Kidney glomerular epithelial cell (primary cell): ENCODE data around the gene CC2D1B.

Experiments used
- DNase-seq: peaks from one replicate; lab custom pipeline; 2025; lab: John Stamatoyannopoulos, UW

The CC2D1B gene

DNA sequence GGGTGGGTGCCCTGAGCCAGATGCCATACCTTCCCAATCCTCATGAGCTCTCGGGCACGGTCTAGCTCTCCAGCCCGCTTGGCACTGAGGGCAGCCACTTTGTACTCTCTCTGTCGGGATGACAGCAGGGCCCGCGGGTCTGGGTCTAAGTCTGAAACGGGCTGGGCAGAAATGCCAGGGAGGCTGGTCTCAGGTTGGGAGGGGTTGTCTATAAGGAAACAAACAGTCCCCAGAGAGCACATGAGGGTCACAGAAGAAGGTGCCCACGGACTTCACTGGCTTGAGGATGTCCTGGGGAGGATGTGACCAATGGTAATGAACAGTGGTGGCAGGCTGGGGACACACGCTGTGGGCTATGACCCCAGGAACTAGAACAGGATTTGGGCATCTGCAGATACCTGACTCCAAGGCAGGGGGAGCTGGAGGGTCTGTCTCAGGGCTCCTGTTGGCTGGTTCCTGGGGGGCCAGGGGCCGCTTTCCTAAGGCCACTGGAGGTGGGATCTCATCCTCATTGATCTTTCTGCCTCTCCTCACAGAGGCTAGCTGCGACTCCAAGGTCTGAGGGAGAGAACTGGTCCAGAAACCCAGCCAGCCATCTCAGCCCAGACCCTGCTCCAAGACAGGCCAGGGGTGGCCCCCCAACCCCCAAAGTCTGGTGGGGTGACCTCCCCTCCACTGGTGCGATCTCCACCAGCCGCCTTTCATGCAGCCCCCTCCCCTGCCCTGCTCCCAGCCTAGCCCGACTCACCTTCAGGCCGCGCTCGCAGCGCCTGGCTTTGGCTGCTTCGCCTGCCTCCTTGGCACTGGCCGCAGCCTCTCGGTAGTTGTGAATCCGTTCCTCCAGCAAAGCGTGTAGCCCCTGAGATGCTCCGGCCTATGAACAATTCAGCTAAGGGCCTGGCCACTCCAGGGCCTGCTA, 6.1 kb downstream of the CC2D1B start:
- no peak for DNase-seq

DNA sequence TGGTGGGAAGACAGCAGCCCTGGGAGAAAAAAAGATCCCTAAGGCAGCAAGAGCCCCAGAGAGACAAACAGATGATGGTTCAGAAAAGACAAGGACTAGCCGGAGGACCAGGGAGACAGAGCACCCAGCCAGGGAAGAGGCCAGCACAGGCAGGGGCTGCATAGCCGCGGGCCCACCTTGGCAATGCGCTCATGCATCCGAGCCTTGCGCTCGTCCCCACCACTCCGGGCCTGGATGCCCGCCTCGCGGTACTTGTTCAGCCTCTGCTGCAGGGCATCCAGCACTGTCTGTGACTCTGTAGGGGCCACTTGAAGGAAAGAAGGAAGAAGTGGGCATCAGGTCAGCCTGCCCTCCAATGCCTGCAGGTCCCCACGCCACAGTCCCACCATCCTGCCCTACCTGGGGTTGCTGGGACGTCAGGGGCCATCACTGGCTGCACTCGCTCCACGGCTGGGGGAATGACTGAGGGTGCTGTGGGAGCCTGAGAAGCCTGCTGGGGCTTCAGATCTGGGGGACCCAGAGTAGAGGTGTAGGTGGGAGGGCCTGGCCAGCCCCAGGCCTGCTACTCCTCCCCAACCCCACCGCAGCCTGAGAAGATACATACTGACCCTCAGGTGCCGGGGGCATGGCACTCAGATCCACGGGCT, 7.0 kb downstream of the CC2D1B start:
- DNase-seq, result no peak

DNA sequence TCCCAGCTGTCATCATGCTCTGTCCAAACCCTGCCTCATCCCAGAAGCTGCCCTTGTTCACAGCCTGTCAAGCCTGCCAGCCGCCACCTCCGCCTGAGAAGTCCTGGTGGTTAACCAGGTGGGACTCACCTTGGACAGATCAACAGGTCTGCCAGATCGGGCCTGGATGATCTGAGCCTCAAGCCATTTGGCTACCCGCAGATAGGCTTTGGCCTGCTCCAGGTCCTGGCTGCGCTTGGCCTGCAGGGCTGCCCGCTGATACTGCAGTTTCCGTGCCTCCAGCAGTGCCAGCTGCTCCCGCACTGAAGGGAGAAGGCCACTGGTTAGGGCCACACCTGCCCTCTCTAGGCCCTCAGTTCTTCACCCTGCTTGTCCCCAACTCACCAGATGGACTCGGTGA, 8.6 kb downstream of the CC2D1B start:
- DNase-seq, result no peak

DNA sequence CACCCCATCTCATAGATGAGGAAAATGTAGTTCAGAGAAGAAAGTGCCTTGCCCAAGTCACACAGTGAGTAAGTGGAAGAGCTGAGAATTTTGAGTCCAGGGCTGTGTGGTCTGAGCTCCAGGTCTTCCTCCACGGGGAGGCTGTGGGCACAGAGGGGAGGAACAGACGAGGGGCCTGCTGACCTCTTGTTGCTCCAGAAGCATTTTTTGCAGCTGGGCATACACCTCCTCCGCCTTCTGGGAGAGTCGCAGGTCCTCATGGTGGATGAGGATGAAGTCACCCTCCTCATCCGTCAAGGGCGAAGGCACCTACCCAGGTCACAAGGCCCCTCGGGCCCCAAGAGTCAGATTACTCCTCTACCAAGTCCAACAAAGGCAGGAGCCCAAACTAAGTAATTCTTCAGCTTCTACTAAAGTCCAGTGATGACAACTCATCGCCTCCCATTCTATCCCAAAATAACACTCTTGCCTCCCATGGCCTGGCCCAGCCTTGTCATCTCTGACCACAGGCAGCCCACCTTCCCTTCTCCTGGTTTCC, 9.1 kb downstream of the CC2D1B start:
- no peak for DNase-seq

DNA sequence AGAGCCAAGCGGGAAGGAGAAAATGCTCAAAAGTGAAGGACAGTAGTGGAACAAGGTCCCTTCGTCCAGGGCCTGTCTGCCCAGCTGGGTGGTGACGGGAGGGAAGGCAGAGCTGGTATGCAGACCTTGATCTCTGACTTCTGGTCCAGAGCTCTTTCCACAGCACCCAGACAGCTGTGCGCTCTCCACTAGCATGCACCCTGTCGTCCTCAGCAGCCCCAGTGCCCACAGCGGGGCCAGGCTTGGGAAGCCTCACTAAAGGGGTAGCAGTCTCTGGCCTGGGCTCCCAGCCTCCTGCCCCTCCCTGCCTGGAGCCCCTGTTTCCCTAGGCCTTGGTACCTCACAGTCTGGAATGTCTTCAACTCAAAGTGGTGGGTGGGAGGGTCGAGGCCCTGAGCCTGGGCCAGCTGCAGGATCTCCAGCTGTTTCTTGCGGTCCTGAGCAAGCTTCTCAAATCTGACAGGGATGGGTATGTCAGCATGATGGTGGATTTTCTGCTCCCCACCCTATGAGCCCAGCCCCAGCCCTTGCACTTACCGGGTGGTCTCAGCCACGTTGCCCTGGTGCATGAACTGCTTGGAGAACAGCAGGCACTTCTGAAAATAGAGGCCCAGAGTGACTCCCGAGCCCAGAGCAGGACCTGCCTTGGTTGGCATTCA, 10.0 kb downstream of the CC2D1B start:
- no peak for DNase-seq

DNA sequence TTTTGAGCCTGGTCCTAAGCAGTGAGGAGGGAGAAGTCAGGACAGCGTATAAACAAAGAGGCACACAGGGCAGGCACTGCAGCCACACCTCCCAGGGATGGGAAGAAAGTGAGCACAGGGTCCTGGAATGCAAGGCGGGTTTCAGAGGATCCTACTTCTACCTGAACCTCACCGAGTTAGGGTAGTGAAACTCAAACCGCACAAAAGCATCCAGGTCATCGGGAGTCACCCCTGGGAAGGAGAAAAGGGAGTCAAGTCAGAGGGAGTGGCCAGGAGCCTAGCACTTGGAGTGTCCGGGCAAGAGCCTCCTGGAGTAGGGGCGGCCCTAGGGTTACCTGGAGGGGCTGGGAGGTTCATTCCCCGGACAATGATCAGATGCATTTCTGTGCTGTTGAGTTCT, 10.6 kb downstream of the CC2D1B start:
- DNase-seq, result no peak

DNA sequence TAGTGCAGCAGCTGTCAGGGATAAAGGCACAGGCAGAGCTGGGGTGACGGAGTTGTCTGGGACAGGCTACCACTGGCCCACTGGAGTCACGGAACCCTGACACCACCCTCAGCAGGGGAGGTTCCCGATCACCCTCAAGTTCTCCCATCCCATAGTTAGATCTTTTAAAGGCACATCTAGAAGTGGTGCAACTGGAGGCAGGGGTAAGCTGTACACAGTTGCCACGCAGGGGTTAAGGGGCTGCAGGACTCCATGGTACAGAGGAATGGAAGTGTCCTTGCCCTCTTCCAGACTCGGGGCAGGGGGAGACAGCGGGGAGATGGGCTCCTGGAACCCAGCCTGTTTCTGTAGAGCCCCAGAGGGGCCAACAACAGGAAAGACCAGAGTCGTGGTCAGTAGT, 13.3 kb downstream of the CC2D1B start:
- DNase-seq, result no peak

DNA sequence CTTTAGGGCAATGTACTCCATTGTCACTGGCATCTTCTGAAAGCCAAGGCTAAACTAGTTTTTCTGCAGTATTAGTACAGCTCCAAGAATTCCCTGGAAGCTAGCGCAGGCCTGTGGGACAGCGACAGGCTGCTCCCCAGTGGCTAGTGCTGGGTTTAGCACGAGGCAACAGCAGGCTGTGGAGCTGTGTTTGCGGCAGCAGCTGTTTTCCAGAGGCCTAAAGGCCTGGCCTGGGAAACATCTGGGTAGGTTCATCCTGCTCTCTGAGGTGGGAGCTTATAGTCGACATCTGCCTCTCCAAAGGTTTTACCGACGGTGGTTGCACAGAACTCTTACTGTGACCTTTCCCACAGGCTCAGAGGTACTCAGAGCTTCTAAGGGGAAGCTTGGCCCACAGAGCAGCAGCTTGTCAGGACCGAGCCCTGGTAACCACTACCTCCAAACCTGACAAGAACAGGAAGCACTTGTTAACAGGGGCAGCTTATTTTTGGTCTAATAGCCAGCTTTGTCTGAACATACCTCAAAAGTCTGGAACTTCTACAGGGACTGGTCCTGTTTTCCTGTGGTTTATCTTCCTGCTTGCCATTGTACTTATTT, 17.2 kb downstream of the CC2D1B start:
- no peak for DNase-seq

DNA sequence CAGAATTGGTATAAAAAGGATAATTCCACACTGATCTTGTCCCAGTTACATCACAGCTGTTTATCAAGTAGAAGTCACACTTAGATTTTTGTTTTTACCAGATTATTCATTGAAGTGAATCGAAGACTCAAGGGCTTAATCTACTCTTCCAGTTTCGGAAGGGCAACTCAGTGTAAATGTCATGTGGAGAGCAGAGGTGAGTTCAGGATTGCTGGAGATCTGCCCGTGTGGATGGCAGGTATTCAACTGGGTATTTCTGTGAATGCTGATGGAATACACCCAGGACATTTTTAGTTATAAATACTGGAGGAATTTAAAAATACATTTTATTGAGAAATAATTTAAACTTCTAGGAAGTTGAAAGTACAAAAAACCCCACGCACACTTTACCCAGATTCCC, 19.4 kb downstream of the CC2D1B start:
- no peak for DNase-seq

DNA sequence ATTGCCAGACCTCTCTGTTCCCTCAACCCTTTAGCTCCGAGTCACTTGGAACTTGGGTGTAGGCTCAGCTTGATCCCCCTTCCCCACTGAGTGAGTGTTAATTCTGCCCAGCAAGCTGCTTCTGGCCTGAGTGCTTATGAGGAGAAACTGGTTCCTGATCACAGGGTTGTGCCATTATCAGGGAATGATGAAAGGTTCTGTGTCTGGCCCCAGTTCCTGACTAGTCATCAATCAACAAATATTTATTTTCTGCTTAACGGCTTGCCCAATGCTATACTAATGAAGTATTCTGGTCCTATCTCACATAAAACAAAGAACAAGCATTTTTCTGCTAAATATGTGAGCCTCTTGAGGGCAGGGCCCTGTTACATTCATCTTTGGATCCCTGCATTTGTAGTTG, 20.8 kb downstream of the CC2D1B start:
- no peak for DNase-seq

DNA sequence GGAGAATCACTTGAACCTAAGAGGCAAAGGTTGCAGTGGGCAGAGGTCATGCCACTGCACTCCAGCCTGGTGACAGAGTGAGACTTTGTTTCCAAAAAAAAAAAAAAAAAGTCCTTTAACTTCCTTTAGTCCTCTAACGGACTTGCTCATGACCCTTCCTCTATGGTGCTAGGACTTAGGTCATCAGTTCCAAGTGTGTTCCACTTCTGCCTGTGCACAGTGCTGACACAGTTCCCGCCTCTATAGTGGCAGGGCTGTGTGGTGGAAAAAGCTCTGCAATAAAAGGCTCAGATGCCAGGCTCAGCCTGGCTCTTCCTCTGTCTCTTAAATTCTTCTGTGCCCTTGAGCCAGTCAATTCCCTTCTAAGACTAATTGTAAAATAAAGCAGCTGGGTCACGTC, 22.0 kb downstream of the CC2D1B start:
- DNase-seq, result no peak

DNA sequence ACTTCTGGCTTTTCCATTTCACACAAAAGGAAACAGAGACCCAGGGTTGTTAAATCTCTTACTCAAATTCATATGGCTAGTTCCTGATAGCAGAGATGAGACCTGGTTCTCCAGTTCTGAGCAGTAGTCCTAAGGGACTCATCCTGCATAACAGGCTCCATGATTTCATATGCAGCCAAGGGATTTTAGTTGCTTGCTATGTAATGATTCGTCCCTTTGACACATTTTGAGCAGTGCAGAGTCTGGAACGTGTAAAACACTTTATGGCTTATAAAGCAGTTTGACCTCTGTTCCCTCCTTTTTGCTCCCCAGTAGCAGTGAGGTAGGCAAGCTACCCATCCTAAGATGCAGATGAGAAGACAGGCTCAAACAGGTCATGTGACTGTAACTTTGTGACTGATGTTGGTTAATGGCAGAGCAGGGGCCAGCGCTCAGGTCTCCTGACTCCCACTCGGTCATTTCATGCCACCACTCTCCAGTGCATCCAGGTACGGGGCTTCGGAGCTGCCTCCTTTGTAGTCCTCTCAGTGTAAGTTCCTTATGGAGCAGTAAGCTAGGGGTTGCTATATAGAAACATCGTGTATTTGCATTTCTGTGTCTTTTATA, 24.2 kb downstream of the CC2D1B start:
- DNase-seq, result no peak

DNA sequence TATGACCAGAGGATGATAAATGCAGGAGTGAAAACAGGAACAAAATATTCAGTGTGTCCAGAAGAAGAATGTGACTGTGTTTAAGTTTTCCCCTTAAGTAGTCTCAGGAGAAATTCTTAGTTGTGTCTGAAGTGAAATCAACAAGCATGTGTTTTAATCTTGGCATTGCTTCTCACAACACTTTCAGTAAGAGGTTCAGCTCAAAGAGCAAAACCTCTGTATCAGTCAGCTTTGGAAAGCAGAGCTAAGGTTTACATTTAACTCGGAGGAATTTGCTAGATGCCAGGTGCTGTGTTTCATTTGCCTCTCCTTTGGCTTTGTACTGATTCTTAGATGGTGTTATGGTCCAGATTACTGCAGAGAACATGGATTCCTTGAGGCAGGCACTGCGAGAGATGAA, 28.6 kb downstream of the CC2D1B start:
- no peak for DNase-seq

DNA sequence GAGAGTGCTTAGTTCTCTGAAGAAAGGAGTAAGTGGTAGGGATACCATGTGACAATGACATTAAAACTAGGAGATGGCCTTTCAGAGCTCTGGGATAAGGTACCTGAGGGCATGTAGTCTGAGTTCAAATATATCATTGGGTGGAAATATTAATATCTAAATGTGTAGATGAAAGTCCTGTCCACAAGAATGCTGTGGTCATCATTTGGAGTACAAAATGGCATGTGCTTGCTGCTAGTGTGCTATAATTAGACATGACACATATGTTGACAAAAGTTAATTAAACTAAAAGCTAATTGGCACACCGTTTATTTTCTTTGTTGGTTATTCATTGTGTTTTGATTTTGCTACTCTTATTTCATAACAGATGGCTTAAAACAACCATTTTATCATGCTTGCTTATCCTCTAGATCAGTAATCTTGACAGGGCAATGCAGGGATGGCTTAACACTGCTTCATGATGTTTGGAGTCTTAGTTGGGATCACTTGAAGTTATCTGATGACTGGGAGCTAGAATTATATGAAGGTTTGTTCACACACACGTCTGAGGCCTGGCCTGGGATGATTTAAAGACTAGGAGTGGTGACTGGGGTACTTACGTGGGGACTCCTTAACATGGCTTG, 31.0 kb downstream of the CC2D1B start:
- no peak for DNase-seq

DNA sequence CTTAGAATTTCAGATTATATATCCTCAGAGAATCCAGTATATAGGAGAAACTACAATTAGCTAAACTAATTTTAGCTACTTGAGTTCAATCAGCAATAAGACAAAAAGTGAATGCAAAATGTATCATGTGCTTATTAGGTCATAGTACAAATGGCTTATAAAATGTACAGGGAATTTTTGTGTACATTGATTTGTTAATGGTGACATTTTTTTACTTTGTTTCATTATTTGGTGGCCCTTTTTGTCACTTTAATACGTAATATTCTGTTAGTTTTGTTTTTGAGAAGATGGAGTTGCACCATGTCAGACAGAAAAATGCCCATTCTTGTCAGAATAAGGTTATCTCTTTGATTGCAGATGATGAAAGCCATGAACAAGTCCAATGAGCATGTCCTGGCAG, 33.6 kb downstream of the CC2D1B start:
- no peak for DNase-seq

DNA sequence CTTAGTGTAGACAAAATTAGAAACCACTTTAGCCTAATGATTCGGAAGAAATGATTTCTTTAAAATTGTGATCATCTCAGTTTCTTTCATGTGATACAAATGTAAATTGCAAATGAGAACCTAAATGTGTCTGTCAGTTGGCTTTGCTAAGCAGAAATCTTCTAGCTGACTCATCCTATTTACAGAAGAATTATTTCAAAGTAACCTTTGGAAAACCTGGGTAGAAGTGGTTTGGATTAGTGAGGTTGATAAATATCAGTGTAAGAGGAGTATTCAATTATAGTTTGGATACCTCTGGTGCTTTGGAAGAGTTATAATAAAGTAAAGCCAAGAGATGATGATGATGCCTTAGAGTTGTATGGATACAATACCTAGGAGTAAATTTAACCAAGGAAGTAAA, 37.4 kb downstream of the CC2D1B start:
- no peak for DNase-seq

DNA sequence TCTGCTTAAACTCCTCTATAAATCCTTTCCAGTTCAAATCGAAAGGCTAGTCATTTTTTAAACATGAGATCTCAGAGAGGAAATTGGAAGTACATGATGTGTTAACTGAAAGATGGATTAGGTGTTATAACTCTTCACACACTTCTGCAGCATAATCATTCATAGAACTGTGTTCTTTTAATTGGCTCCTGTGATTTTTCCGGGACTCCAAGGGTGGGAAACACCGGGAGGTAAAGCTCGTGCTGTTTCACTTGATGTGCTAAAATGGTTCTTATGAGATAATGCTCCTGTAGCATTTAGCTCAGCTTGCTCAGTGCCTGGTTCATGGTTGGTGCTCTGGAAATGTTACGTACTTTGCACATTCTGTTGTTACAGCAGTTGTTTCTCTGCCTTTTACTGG, 40.2 kb downstream of the CC2D1B start:
- DNase-seq, result no peak

DNA sequence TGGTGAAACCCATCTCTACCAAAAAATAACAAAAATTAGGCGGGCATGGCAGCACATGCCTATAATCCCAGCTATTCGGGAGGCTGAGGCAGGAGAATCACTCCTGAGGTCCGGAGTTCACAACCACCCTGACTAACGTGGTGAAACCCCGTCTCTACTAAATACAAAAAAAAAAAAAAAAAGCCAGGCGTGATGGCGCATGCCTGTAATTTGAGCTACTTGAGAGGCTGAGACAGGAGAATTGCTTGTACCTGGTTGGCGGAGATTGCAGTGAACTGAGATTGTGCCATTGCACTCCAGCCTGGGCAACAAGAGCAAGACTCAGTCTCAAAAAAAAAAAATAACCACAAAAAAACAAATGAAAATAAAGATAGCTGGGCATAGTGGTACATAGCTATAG, 42.3 kb downstream of the CC2D1B start:
- no peak for DNase-seq

DNA sequence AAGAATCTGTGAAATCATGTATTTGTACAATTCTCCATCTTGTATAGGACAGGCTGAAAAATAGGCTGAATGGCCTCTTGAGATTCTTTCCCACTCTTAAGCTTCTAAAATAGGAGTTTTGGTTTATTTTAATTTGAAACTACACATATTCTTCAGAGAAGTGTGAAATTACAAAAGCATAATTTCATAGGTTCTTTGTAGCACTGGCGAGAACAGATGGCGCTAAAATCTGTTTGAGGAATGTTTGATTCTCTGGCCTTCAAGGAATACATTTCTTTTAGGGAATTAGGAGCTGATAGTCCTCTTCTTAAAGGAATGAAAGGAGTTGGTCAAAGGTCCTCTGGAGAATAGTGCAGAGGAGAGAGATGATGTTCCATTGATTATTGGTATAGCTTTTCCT, 44.9 kb downstream of the CC2D1B start:
- no peak for DNase-seq

DNA sequence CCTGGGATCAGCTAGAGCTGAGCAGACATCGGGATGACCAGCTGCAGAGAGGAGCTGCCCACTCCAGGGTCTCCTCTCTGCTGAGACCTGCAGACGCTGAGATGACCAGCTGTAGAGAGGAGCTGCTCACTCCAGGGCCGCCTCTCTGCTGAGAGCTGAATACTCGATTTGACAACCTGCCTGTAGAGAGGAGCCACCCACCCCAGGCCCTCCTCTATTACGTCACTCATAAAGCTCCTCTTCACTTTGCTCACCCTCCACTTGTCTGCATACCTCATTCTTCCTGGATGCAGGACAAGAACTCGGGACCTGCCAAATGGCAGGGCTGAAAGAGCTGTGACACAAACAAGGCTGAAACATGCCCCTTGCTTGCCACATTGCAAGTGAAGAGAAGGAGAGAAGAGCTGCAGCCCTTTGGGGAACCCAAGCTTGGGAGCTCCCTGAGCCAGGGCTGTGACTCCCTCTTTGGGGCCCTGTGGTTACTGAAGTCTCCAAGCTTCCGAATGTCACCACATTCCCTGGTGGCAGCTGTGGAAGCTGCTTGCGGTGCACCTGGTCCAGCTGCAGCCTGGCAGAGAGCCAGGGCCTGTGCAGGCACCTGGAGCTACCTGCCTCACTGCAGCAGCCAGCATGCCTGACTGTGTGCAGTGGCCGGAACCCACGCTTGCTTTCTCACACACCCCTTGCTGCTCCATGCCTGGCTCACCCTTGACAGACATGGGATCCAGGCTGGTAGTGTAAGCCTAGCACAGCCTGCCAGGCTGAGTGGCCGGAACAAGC, 59.6 kb downstream of the CC2D1B start:
- no peak for DNase-seq
